ENCODE data around the gene ZSCAN18.

DNA sequence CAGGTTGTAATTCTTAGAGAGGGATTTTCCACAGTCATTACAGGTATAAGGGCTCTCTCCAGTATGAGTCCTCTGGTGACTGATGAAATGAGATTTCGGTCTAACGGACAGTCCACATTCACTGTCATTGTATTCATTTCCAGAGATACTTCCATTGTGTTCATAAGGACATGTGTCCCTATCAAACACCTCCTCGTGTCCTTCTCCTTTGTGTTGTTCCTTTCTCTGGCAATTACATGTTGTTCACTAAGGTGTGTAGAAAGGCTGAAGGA is 10.5 kb upstream of the ZSCAN18 start:
- TF ChIP-seq BHLHE40 (IDR thresholded peaks at IDR 0.05; ENCODE audit: borderline replicate concordance) (no peak), ARNT (IDR thresholded peaks at IDR 0.05) (no peak)
